HepG2 (cell line): ENCODE results near the gene MAP2K2. TPM values are rescaled to one million over a fixed set of nuclear protein-coding genes. Genes with fewer than 3 reads are reported as not detected.

ENCODE experiments used
- AGO2 ChIP-seq: fragments of 200-400 bp; formaldehyde crosslinking; optimal IDR thresholded peaks from 2 replicates; pipeline ENCODE3; 2017; ENCODE audit warnings: mild to moderate bottlenecking, low read depth, low read length, moderate library complexity
- AHR ChIP-seq: IDR thresholded peaks from 2 replicates; pipeline ENCODE4 v1.6.1; 2018; ENCODE audit warnings: missing genetic modification reagents, missing compliant biosample characterization
- CEBPB ChIP-seq: IDR thresholded peaks from 2 replicates; pipeline ENCODE4 v1.6.1; 2011; ENCODE audit warnings: low read depth, low read length, improper control_type of control experiment, borderline replicate concordance
- FOXA1 ChIP-seq, 2 experiments: fragments of 450-650 bp in 1 of 2; sonication (generic) in 1 of 2; formaldehyde crosslinking in 1 of 2; IDR thresholded peaks; 2 replicates each; pipeline versions ENCODE4 v1.4.0 to v1.6.1; 2016 to 2020; ENCODE audit warnings: missing genetic modification reagents in 1 of 2
- HCFC1 ChIP-seq: fragments of 150-350 bp; IDR thresholded peaks from 2 replicates; pipeline ENCODE4 v1.6.1; 2014; ENCODE audit warnings: low read depth, low read length
- ZNF354B ChIP-seq: sonication (generic); formaldehyde crosslinking; IDR thresholded peaks from 2 replicates; pipeline ENCODE4 v1.8.0; 2022; ENCODE audit warnings: mild to moderate bottlenecking, missing genetic modification reagents
- ZNF672 ChIP-seq: sonication (generic); formaldehyde crosslinking; IDR thresholded peaks from 2 replicates; pipeline ENCODE4 v1.8.1; 2022; ENCODE audit warnings: missing genetic modification reagents
- polyA plus RNA-seq, 8 experiments: library from polyadenylated mRNA; depleted of rRNA in 3 of 8; stranded (reverse) in 7 of 8; unstranded in 1 of 8; fragments of >200 nt; fragmentation: Illumina TruSeq in 4 of 8; extraction: Trizol in 4 of 8; gene quantifications; 2 replicates each; pipeline versions ENCODE4 v1.2.1 to v1.2.3, GENCODE V29; 2011 to 2016; ENCODE audit warnings: low read depth in 4 of 8, missing spikeins in 1 of 8, mixed read lengths in 1 of 8; ENCODE audit not compliant: insufficient read depth in 1 of 8
- total RNA-seq, 5 experiments: library from RNA; depleted of rRNA; stranded (reverse); fragments of >200 nt; fragmentation: Illumina TruSeq; extraction: Trizol; gene quantifications; 2 replicates each; pipeline ENCODE4 v1.2.3, GENCODE V29; 2016; ENCODE audit warnings: low read depth in 1 of 5
- TF ChIP-seq, protein P1 (sequence below): sonication (generic); formaldehyde crosslinking; IDR thresholded peaks from 2 replicates; pipeline ENCODE4 v1.4.0; 2020; ENCODE audit warnings: mild to moderate bottlenecking, missing genetic modification reagents, borderline replicate concordance
- TF ChIP-seq, protein P2 (sequence below): sonication (generic); formaldehyde crosslinking; IDR thresholded peaks from 2 replicates; pipeline ENCODE4 v1.8.0; 2022; ENCODE audit warnings: missing genetic modification reagents, mild to moderate bottlenecking, borderline replicate concordance
- TF ChIP-seq, protein P3 (sequence below): sonication (generic); formaldehyde crosslinking; IDR thresholded peaks from 2 replicates; pipeline ENCODE4 v1.4.0; 2020; ENCODE audit warnings: mild to moderate bottlenecking, low read depth, missing genetic modification reagents
- TF ChIP-seq, protein P4 (sequence below): sonication (generic); formaldehyde crosslinking; IDR thresholded peaks from 2 replicates; pipeline ENCODE4 v1.4.0; 2020; ENCODE audit warnings: missing genetic modification reagents
- TF ChIP-seq, protein P5 (sequence below): sonication (generic); formaldehyde crosslinking; IDR thresholded peaks from 2 replicates; pipeline ENCODE4 v1.5.1; 2020; ENCODE audit warnings: missing genetic modification reagents, mild to moderate bottlenecking, borderline replicate concordance
- TF ChIP-seq, protein P6 (sequence below): IDR thresholded peaks from 2 replicates; pipeline ENCODE4 v1.4.0; 2020; ENCODE audit warnings: mild to moderate bottlenecking, missing genetic modification reagents

The MAP2K2 gene
- total and polyA plus RNA-seq, 2 of the 13 experiments (the other 11 are each of a cell fraction or from before 2014, with no cell fraction given), result 70.3 to 80.9 TPM

DNA sequence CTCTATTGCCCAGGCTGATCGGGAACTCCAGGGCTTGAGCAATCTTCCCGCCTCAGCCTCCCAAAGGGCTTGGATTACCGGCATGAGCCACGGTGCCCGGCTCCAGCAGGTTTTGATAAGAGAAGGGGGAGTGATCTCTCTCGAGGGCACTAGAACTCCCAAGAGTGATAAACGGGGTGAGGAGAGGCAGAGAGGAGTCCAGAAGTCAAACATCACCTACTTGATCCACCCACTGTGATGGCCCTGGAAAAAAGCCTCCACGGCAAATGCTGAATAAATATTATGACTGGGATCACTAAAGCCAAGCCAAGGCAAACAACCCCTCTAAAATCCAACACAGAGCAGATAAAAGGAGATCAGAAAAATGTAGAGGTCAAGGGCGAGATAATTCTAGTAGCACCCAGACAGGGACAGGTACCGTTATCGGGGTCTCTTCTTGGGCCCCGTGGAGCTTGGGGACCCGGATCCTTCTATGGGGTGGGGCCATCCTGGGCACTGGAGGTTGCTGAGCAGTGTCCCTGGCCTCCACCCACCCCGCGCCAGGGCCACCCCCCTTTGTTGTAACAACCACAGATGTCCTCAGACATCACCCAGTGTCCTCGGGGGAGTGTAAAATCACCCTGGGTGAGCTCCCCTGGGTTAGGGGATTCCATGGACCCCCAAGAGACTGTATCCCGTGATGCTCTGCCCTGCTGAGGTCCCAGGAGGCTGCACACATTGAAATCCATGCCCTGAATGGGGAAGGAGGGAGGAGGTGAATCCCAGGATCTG, 25.8 kb upstream of the MAP2K2 start (continued):
- TF ChIP-seq, protein P1, sequence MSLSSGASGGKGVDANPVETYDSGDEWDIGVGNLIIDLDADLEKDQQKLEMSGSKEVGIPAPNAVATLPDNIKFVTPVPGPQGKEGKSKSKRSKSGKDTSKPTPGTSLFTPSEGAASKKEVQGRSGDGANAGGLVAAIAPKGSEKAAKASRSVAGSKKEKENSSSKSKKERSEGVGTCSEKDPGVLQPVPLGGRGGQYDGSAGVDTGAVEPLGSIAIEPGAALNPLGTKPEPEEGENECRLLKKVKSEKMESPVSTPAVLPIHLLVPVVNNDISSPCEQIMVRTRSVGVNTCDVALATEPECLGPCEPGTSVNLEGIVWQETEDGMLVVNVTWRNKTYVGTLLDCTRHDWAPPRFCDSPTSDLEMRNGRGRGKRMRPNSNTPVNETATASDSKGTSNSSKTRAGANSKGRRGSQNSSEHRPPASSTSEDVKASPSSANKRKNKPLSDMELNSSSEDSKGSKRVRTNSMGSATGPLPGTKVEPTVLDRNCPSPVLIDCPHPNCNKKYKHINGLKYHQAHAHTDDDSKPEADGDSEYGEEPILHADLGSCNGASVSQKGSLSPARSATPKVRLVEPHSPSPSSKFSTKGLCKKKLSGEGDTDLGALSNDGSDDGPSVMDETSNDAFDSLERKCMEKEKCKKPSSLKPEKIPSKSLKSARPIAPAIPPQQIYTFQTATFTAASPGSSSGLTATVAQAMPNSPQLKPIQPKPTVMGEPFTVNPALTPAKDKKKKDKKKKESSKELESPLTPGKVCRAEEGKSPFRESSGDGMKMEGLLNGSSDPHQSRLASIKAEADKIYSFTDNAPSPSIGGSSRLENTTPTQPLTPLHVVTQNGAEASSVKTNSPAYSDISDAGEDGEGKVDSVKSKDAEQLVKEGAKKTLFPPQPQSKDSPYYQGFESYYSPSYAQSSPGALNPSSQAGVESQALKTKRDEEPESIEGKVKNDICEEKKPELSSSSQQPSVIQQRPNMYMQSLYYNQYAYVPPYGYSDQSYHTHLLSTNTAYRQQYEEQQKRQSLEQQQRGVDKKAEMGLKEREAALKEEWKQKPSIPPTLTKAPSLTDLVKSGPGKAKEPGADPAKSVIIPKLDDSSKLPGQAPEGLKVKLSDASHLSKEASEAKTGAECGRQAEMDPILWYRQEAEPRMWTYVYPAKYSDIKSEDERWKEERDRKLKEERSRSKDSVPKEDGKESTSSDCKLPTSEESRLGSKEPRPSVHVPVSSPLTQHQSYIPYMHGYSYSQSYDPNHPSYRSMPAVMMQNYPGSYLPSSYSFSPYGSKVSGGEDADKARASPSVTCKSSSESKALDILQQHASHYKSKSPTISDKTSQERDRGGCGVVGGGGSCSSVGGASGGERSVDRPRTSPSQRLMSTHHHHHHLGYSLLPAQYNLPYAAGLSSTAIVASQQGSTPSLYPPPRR (CRISPR knock-in tag), result no peak
- TF ChIP-seq CEBPB, result 0 out of 2 replicates have a peak, but pooled peaks have one; percentile 8
- TF ChIP-seq ZNF672 (CRISPR knock-in tag), result no peak
- TF ChIP-seq, protein P2, sequence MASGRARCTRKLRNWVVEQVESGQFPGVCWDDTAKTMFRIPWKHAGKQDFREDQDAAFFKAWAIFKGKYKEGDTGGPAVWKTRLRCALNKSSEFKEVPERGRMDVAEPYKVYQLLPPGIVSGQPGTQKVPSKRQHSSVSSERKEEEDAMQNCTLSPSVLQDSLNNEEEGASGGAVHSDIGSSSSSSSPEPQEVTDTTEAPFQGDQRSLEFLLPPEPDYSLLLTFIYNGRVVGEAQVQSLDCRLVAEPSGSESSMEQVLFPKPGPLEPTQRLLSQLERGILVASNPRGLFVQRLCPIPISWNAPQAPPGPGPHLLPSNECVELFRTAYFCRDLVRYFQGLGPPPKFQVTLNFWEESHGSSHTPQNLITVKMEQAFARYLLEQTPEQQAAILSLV (CRISPR knock-in tag), result no peak
- TF ChIP-seq ZNF354B, result no peak
- TF ChIP-seq, protein P3, sequence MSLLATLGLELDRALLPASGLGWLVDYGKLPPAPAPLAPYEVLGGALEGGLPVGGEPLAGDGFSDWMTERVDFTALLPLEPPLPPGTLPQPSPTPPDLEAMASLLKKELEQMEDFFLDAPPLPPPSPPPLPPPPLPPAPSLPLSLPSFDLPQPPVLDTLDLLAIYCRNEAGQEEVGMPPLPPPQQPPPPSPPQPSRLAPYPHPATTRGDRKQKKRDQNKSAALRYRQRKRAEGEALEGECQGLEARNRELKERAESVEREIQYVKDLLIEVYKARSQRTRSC (CRISPR knock-in tag), result no peak
- TF ChIP-seq AGO2, result no peak
- TF ChIP-seq, protein P4, sequence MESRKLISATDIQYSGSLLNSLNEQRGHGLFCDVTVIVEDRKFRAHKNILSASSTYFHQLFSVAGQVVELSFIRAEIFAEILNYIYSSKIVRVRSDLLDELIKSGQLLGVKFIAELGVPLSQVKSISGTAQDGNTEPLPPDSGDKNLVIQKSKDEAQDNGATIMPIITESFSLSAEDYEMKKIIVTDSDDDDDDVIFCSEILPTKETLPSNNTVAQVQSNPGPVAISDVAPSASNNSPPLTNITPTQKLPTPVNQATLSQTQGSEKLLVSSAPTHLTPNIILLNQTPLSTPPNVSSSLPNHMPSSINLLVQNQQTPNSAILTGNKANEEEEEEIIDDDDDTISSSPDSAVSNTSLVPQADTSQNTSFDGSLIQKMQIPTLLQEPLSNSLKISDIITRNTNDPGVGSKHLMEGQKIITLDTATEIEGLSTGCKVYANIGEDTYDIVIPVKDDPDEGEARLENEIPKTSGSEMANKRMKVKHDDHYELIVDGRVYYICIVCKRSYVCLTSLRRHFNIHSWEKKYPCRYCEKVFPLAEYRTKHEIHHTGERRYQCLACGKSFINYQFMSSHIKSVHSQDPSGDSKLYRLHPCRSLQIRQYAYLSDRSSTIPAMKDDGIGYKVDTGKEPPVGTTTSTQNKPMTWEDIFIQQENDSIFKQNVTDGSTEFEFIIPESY (CRISPR knock-in tag), result no peak
- TF ChIP-seq, protein P5, sequence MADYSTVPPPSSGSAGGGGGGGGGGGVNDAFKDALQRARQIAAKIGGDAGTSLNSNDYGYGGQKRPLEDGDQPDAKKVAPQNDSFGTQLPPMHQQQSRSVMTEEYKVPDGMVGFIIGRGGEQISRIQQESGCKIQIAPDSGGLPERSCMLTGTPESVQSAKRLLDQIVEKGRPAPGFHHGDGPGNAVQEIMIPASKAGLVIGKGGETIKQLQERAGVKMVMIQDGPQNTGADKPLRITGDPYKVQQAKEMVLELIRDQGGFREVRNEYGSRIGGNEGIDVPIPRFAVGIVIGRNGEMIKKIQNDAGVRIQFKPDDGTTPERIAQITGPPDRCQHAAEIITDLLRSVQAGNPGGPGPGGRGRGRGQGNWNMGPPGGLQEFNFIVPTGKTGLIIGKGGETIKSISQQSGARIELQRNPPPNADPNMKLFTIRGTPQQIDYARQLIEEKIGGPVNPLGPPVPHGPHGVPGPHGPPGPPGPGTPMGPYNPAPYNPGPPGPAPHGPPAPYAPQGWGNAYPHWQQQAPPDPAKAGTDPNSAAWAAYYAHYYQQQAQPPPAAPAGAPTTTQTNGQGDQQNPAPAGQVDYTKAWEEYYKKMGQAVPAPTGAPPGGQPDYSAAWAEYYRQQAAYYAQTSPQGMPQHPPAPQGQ (CRISPR knock-in tag), result no peak
- TF ChIP-seq, protein P6, sequence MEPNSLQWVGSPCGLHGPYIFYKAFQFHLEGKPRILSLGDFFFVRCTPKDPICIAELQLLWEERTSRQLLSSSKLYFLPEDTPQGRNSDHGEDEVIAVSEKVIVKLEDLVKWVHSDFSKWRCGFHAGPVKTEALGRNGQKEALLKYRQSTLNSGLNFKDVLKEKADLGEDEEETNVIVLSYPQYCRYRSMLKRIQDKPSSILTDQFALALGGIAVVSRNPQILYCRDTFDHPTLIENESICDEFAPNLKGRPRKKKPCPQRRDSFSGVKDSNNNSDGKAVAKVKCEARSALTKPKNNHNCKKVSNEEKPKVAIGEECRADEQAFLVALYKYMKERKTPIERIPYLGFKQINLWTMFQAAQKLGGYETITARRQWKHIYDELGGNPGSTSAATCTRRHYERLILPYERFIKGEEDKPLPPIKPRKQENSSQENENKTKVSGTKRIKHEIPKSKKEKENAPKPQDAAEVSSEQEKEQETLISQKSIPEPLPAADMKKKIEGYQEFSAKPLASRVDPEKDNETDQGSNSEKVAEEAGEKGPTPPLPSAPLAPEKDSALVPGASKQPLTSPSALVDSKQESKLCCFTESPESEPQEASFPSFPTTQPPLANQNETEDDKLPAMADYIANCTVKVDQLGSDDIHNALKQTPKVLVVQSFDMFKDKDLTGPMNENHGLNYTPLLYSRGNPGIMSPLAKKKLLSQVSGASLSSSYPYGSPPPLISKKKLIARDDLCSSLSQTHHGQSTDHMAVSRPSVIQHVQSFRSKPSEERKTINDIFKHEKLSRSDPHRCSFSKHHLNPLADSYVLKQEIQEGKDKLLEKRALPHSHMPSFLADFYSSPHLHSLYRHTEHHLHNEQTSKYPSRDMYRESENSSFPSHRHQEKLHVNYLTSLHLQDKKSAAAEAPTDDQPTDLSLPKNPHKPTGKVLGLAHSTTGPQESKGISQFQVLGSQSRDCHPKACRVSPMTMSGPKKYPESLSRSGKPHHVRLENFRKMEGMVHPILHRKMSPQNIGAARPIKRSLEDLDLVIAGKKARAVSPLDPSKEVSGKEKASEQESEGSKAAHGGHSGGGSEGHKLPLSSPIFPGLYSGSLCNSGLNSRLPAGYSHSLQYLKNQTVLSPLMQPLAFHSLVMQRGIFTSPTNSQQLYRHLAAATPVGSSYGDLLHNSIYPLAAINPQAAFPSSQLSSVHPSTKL (CRISPR knock-in tag), result peak; percentile 53
- TF ChIP-seq AHR (CRISPR knock-in tag), result no peak
- TF ChIP-seq HCFC1, result no peak
- TF ChIP-seq FOXA1 (IDR thresholded peaks at IDR 0.05), result no peak
- TF ChIP-seq FOXA1 (CRISPR knock-in tag; IDR thresholded peaks at IDR 0.05), result peak; percentile 32; the same call in 1 of the 2 replicates
